ENCODE measurements around the gene RLBP1.

DNA sequence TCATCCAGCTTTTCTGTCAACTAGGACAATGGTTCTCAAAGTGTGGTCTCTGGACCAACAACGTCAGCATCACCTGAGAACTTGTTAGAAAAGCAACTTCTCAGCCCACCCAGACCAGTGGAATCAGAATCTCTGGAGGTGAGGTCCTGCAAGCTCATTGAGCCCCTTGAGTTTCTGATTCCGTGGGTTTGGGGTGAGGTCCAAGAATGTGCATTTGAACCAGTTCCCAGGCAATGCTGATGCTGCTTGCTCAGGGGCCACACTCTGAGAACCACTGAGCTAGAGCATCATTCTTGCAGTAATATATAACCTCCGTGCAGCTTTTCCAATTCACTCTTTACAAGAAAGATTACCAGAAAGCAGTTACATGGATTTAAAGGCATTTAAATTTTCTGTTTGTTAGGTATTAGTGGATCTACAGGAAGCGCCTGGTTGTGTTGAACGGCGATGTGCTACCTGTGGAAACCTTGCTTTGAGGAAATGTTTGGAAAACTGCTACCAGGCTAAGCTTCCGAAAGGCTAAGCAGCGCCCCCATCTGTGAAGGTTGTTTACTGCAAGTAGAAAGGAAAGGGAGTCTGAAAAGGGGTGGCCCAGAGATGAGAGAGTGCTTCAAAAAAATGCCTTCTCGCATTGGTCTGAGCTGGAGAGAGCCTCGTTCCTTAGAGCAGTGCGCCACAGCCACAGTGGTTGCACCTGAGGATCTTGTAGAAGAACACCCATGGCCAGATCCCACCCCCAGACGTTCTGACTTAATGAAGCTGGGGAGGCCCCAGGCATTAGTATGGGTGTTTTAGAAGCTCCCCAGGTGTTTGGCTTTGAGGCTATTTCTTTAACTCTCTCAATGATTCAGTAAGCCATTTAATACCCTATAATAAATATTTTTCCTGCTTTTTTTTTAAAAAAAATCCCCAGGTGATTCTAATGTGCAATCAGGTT is 50.0 kb downstream of the RLBP1 start:
- TF ChIP-seq, protein P1, sequence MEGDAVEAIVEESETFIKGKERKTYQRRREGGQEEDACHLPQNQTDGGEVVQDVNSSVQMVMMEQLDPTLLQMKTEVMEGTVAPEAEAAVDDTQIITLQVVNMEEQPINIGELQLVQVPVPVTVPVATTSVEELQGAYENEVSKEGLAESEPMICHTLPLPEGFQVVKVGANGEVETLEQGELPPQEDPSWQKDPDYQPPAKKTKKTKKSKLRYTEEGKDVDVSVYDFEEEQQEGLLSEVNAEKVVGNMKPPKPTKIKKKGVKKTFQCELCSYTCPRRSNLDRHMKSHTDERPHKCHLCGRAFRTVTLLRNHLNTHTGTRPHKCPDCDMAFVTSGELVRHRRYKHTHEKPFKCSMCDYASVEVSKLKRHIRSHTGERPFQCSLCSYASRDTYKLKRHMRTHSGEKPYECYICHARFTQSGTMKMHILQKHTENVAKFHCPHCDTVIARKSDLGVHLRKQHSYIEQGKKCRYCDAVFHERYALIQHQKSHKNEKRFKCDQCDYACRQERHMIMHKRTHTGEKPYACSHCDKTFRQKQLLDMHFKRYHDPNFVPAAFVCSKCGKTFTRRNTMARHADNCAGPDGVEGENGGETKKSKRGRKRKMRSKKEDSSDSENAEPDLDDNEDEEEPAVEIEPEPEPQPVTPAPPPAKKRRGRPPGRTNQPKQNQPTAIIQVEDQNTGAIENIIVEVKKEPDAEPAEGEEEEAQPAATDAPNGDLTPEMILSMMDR (conservative IDR thresholded peaks at IDR 0.05; ENCODE audit: low read depth, low read length) = peak; percentile 90
- TF ChIP-seq EZH2 (IDR thresholded peaks at IDR 0.05; ENCODE audit: low read length, unreplicated experiment) (no peak), EZH2phosphoT487 (IDR thresholded peaks at IDR 0.05; ENCODE audit: borderline replicate concordance, low read length) (no peak)
